Measurements from ENCODE around the gene SLC25A17.
"Not testable (repeated sequence)": the region's sequence is repeated elsewhere in the genome, so short reads cannot be mapped to it uniquely, and the experiment has no call there.

The SLC25A17 gene

GRCh38 chr22:40818747-40819598 is at the start of gene SLC25A17:
Gene SLC25A17 (minus strand): TSS chr22:40819346. CDS start chr22:40819248, 98 bp downstream.
- DNase-seq: peak; percentile 75 to 79

GRCh38 chr22:40868379-40868778 is 49.2 kb upstream of the SLC25A17 start:
- DNase-seq: not testable (repeated sequence)

- DNase-seq: no peak
Observed at GRCh38 chr22:40867109-40867508, 48.0 kb upstream of the SLC25A17 start.

- peak in 1 of 2 donors; percentile 9 for DNase-seq
Observed at GRCh38 chr22:40862537-40862936, 43.4 kb upstream of the SLC25A17 start.

GRCh38 chr22:40862013-40862412 is 42.9 kb upstream of the SLC25A17 start, which contains the start of gene DNAJB7:
Gene DNAJB7 (minus strand): TSS chr22:40862113. CDS start chr22:40861994, 119 bp downstream.
- no peak for DNase-seq

GRCh38 chr22:40857309-40857855 is 38.2 kb upstream of the SLC25A17 start:
- DNase-seq: peak; percentile 4 to 19

- DNase-seq: peak; percentile 96 to 97
Observed at GRCh38 chr22:40856513-40857308, 37.6 kb upstream of the SLC25A17 start, which contains the start of the genes ST13 and XPNPEP3. Gene ST13 (minus strand): TSS chr22:40856639. CDS start chr22:40856540, 99 bp downstream. Gene XPNPEP3 (plus strand): TSS chr22:40857148. CDS start chr22:40857182, 34 bp downstream.

- DNase-seq: peak; percentile 29 to 44
Observed at GRCh38 chr22:40855979-40856512, 36.9 kb upstream of the SLC25A17 start.

GRCh38 chr22:40855071-40855978 is 36.2 kb upstream of the SLC25A17 start:
- DNase-seq: peak; percentile 87

- DNase-seq: no peak
Observed at GRCh38 chr22:40853961-40854360, 34.8 kb upstream of the SLC25A17 start.

GRCh38 chr22:40853333-40853732 is 34.2 kb upstream of the SLC25A17 start:
- DNase-seq: no peak

- DNase-seq: not testable (repeated sequence)
Observed at GRCh38 chr22:40845816-40846215, 26.7 kb upstream of the SLC25A17 start.

- no peak for DNase-seq
Observed at GRCh38 chr22:40844951-40845350, 25.8 kb upstream of the SLC25A17 start.

GRCh38 chr22:40838486-40838885 is 19.3 kb upstream of the SLC25A17 start:
- DNase-seq: no peak

GRCh38 chr22:40834619-40835018 is 15.5 kb upstream of the SLC25A17 start:
- DNase-seq: no peak

- no peak for DNase-seq
Observed at GRCh38 chr22:40829131-40829530, 10.0 kb upstream of the SLC25A17 start.

- DNase-seq: no peak
Observed at GRCh38 chr22:40826984-40827741, 8.0 kb upstream of the SLC25A17 start.

GRCh38 chr22:40826292-40826691 is 7.1 kb upstream of the SLC25A17 start:
- DNase-seq: not testable (repeated sequence)

GRCh38 chr22:40823426-40823825 is 4.3 kb upstream of the SLC25A17 start:
- no peak for DNase-seq

GRCh38 chr22:40819599-40820140 is 524 bp upstream of the SLC25A17 start:
- peak in 1 of 2 donors; percentile 18 for DNase-seq
